SK-N-SH (cell line): ENCODE results near the gene UBE2L5. TPM values are rescaled to one million over a fixed set of nuclear protein-coding genes. Genes with fewer than 3 reads are reported as not detected.

Experiments used
- CTCF ChIA-PET: fragments of 300-600, 350-600 bp; formaldehyde crosslinking; extraction: SDS; loops from one replicate; lab custom pipeline; 2021; lab: Yijun Ruan, JAX
- POLR2A ChIA-PET: fragments of 350-600 bp; sonication (Branson Sonifier 250); formaldehyde crosslinking; extraction: SDS; loops from one replicate; lab custom pipeline; 2020; ENCODE audit warnings: antibody characterized with exemption, inconsistent platforms; lab: Yijun Ruan, JAX
- DNase-seq: peaks from one replicate; pipeline ENCODE4 v3.0.0; 2012
- H2AFZ ChIP-seq: fragments of 200-600 bp; sonication (generic); 2 replicates; pipeline ENCODE4 v1.8.1; 2016; ENCODE audit warnings: antibody characterized with exemption, mild to moderate bottlenecking, low read depth
- H3F3A ChIP-seq: fragments of 200-600 bp; sonication (generic); replicated peaks from 2 replicates; pipeline ENCODE3; 2016; ENCODE audit warnings: antibody characterized with exemption, mild to moderate bottlenecking; ENCODE audit not compliant: insufficient read depth
- H3K27ac ChIP-seq, 2 experiments: fragments of 200-500 bp in 1 of 2; fragments of 200-600 bp in 1 of 2; sonication (Bioruptor generic) in 1 of 2; sonication (generic), shearing (Covaris generic) in 1 of 2; 2 replicates each; pipeline versions ENCODE4 v1.5.1 to v1.6.1; 2014 to 2016; ENCODE audit warnings: low read depth in 2 of 2, inconsistent platforms in 1 of 2, low read length in 1 of 2, mild to moderate bottlenecking in 1 of 2, mixed read lengths in 1 of 2
- H3K27me3 ChIP-seq: fragments of 200-600 bp; sonication (generic), shearing (Covaris generic); 2 replicates; pipeline ENCODE4 v1.6.1; 2016; ENCODE audit warnings: mixed run types; ENCODE audit not compliant: insufficient read depth
- H3K36me3 ChIP-seq, 2 experiments: fragments of 200-500 bp in 1 of 2; fragments of 200-600 bp in 1 of 2; sonication (Bioruptor generic) in 1 of 2; sonication (generic) in 1 of 2; replicated peaks in 1 of 2; 2 replicates each; pipeline versions ENCODE3 to v1.5.1; 2014 to 2016; ENCODE audit warnings: low read length in 1 of 2, mild to moderate bottlenecking in 1 of 2; ENCODE audit not compliant: insufficient read depth in 2 of 2, control insufficient read depth in 1 of 2
- H3K4me1 ChIP-seq, 2 experiments: fragments of 200-500 bp in 1 of 2; fragments of 200-600 bp in 1 of 2; sonication (Bioruptor generic) in 1 of 2; sonication (generic), shearing (Covaris generic) in 1 of 2; 2 replicates each; pipeline versions ENCODE4 v1.5.1 to v1.6.1; 2014 to 2016; ENCODE audit warnings: low read depth in 1 of 2, low read length in 1 of 2, mixed run types in 1 of 2; ENCODE audit not compliant: insufficient read depth in 2 of 2, control insufficient read depth in 1 of 2
- H3K4me2 ChIP-seq: fragments of 200-600 bp; sonication (generic), shearing (Covaris generic); 2 replicates; pipeline ENCODE4 v1.6.1; 2017; ENCODE audit warnings: mixed run types
- H3K4me3 ChIP-seq, 2 experiments: fragments of 200-500 bp in 1 of 2; fragments of 200-600 bp in 1 of 2; sonication (Bioruptor generic) in 1 of 2; sonication (generic), shearing (Covaris generic) in 1 of 2; 2 replicates each; pipeline versions ENCODE4 v1.5.1 to v1.8.1; 2014 to 2016; ENCODE audit warnings: low read depth in 2 of 2, inconsistent platforms in 1 of 2, low read length in 1 of 2, mild to moderate bottlenecking in 1 of 2, mixed read lengths in 1 of 2, moderate library complexity in 1 of 2
- H3K79me2 ChIP-seq: fragments of 200-600 bp; sonication (generic); 2 replicates; pipeline ENCODE4 v1.8.1; 2017; ENCODE audit warnings: mild to moderate bottlenecking; ENCODE audit not compliant: insufficient read depth
- H3K9ac ChIP-seq: fragments of 200-600 bp; sonication (generic); 2 replicates; pipeline ENCODE4 v1.6.1; 2017; ENCODE audit warnings: mixed run types
- H3K9me2 ChIP-seq: fragments of 200-600 bp; sonication (generic); 2 replicates; pipeline ENCODE4 v1.6.1; 2017; ENCODE audit warnings: mixed run types
- H3K9me3 ChIP-seq: fragments of 200-600 bp; sonication (generic); 2 replicates; pipeline ENCODE4 v1.6.1; 2017; ENCODE audit warnings: mixed run types, mild to moderate bottlenecking, moderate library complexity
- H4K20me1 ChIP-seq: fragments of 200-600 bp; sonication (generic); 2 replicates; pipeline ENCODE4 v1.6.1; 2017; ENCODE audit warnings: mild to moderate bottlenecking, mixed run types; ENCODE audit not compliant: insufficient read depth
- CHD2 ChIP-seq: fragments of 150-350 bp; IDR thresholded peaks from 2 replicates; pipeline ENCODE4 v1.6.1; 2018; ENCODE audit warnings: low read length; ENCODE audit not compliant: partially characterized antibody
- EP300 ChIP-seq, 2 experiments: IDR thresholded peaks; 2 replicates each; pipeline versions ENCODE4 v1.4.0 to v1.6.1; 2012; ENCODE audit warnings: borderline replicate concordance in 1 of 2, low read depth in 1 of 2, low read length in 1 of 2
- FOSL2 ChIP-seq: IDR thresholded peaks from 2 replicates; pipeline ENCODE4 v1.4.0; 2012; ENCODE audit warnings: low read depth, mild to moderate bottlenecking, moderate library complexity, borderline replicate concordance
- NRF1 ChIP-seq: IDR thresholded peaks from 2 replicates; pipeline ENCODE4 v1.6.1; 2012; ENCODE audit warnings: low read depth, mild to moderate bottlenecking, low read length
- RCOR1 ChIP-seq: fragments of 150-350 bp; IDR thresholded peaks from 2 replicates; pipeline ENCODE4 v1.6.1; 2017; ENCODE audit warnings: antibody characterized with exemption, low read length
- RFX5 ChIP-seq: IDR thresholded peaks from 2 replicates; pipeline ENCODE4 v1.6.1; 2012; ENCODE audit warnings: mild to moderate bottlenecking, improper control_type of control experiment, low read length
- RXRA ChIP-seq: IDR thresholded peaks from 2 replicates; pipeline ENCODE4 v1.4.0; 2012; ENCODE audit warnings: low read depth, mild to moderate bottlenecking, borderline replicate concordance
- SIN3A ChIP-seq: IDR thresholded peaks from 2 replicates; pipeline ENCODE4 v1.6.1; 2012; ENCODE audit warnings: low read depth, mild to moderate bottlenecking, low read length, moderate library complexity, borderline replicate concordance
- SMC3 ChIP-seq: IDR thresholded peaks from 2 replicates; pipeline ENCODE4 v1.6.1; 2012; ENCODE audit warnings: low read depth, low read length, improper control_type of control experiment
- USF2 ChIP-seq: fragments of 150-350 bp; IDR thresholded peaks from 2 replicates; pipeline ENCODE4 v1.6.1; 2017; ENCODE audit warnings: antibody characterized with exemption, low read length, low read depth, borderline replicate concordance
- YY1 ChIP-seq: IDR thresholded peaks from 2 replicates; pipeline ENCODE4 v1.4.0; 2012; ENCODE audit warnings: low read depth, mild to moderate bottlenecking
- ZBTB33 ChIP-seq: IDR thresholded peaks from 2 replicates; pipeline ENCODE4 v1.4.0; 2012; ENCODE audit warnings: low read depth, borderline replicate concordance
- WGBS: methylation state at CpG from one replicate; pipeline ENCODE4 v1.1.6; 2017; ENCODE audit warnings: low lambda C conversion rate; 5-methylcytosine and 5-hydroxymethylcytosine counted together
- polyA plus RNA-seq, 3 experiments: library from polyadenylated mRNA; depleted of rRNA; stranded (reverse); fragments of >200 nt; gene quantifications; 2 replicates each; pipeline ENCODE4 v1.2.3, GENCODE V29; 2012

Gene UBE2L5
- polyA plus RNA-seq, 1 of the 3 experiments (the other 2 are of a cell fraction) = 0.02 TPM

DNA sequence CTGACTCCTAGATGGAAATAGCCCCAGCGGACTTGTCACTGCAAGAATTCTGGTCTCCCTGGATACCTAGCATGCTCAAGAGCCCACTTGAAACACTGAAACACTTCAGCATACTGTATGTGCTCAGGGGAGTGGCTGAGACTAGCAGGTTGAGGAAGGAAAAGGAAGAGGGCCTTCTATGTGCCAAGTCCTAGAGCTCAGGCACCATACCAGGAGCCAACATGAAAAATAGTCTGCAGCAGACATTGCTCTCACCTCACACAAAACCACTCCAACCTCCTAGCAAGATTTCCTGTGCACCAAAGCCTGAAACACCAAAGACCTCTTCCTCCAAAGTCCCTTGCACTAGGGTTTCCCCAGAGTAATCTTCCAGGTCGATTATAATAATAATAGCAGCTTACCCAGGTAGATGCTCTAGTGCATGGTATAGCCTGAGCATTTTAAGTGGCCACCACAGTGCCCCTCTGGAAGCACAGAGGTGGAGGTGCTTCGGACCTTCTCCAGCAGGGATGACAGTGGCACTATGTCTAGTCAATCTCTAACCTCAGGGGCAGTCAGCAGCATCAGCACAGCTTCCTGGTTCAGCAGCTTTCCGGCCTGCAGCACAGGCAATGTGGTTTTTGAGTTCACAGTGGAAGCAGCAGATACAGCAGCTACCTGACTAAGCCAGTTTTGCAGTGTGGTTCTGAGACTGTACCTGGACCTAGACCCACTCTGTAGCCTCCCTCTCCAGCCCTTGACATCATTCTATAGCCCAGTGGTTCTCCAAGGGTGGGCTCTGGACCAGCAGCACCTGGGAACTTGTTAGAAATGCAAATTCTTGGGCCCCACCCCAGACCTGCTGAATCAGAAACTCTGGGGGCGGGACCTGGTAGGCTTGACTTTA lies 45.6 kb upstream of the UBE2L5 start:
- Histone ChIP-seq H3F3A (no peaks in the 10 kb centered on the region), H3K27me3 (no peaks in the 10 kb centered on the region), H3K9me2 (no peaks in the 10 kb centered on the region), H4K20me1 (no peaks in the 10 kb centered on the region), H3K9ac (no peak overlapping the region), H3K79me2 (no peaks in the 10 kb centered on the region), H3K4me3 (no peak overlapping the region), H3K36me3 (no peaks in the 10 kb centered on the region), H3K4me1 (peaks cover 0 to under 1% of the 10 kb centered on the region in 2 experiments; a peak in 1 of 4 replicates), H2AFZ (no peak overlapping the region), H3K4me2 (no peak overlapping the region), H3K9me3 (no peaks in the 10 kb centered on the region), H3K27ac (no peak overlapping the region)
- POLR2A ChIA-PET = no interaction called here
- DNase-seq = no peak
- WGBS = 86% methylated on average over 2 of the region's 5 CpGs
- no peak for TF ChIP-seq FOSL2
- CTCF ChIA-PET = interaction anchor here (1.1 kb wide), 1 partner anchor 8 kb away, joined by 3 read pairs; no protein-coding TSS in a partner anchor

GRCh38 chr13:30377312-30377685 lies 45.0 kb upstream of the UBE2L5 start:
- 92% methylated on average over 2 of the region's 2 CpGs for WGBS
- H3K9ac ChIP-seq = no peak overlapping the region
- no peak overlapping the region for H2AFZ ChIP-seq
- no peaks in the 10 kb centered on the region for H3K27me3 ChIP-seq
- H3K79me2 ChIP-seq = no peaks in the 10 kb centered on the region
- ChIA-PET POLR2A (no interaction called here), CTCF (no interaction called here)
- no peaks in the 10 kb centered on the region for H3K9me2 ChIP-seq
- no peaks in the 10 kb centered on the region for H3K9me3 ChIP-seq
- no peak for DNase-seq
- no peak for TF ChIP-seq RCOR1
- no peaks in the 10 kb centered on the region for H3F3A ChIP-seq
- H3K36me3 ChIP-seq = no peaks in the 10 kb centered on the region
- H3K4me3 ChIP-seq = no peak overlapping the region
- no peak overlapping the region for H3K27ac ChIP-seq
- H3K4me2 ChIP-seq = no peak overlapping the region
- H3K4me1 ChIP-seq = no peaks in the 10 kb centered on the region; a peak in 1 of 4 replicates
- H4K20me1 ChIP-seq = no peaks in the 10 kb centered on the region

GRCh38 chr13:30378191-30378590 lies 44.1 kb upstream of the UBE2L5 start:
- Histone ChIP-seq H3K79me2 (no peaks in the 10 kb centered on the region), H3K4me1 (no peaks in the 10 kb centered on the region; a peak in 1 of 4 replicates), H3K27me3 (no peaks in the 10 kb centered on the region), H4K20me1 (no peaks in the 10 kb centered on the region), H3F3A (no peaks in the 10 kb centered on the region), H3K4me3 (no peak overlapping the region), H3K9me3 (no peaks in the 10 kb centered on the region), H3K36me3 (no peaks in the 10 kb centered on the region), H3K27ac (no peak overlapping the region), H3K9ac (no peak overlapping the region), H2AFZ (no peak overlapping the region), H3K4me2 (no peak overlapping the region), H3K9me2 (no peaks in the 10 kb centered on the region)
- WGBS = 85% methylated on average over 2 of the region's 2 CpGs
- DNase-seq = no peak
- ChIA-PET POLR2A (no interaction called here), CTCF (no interaction called here)
- TF ChIP-seq FOSL2 (no peak), RCOR1 (no peak), NRF1 (no peak), USF2 (no peak), SMC3 (no peak), RFX5 (no peak), ZBTB33 (no peak), EP300 (IDR thresholded peaks at IDR 0.05; ENCODE audit: borderline replicate concordance in 1 of 2, low read depth in 1 of 2, low read length in 1 of 2) (no peak), RXRA (no peak), YY1 (no peak), CHD2 (no peak), SIN3A (no peak)
